Endothelial cell (in vitro differentiated cells): ENCODE measurements around the gene STMN3. TPM values are rescaled to one million over a fixed set of nuclear protein-coding genes. Genes with fewer than 3 reads are reported as not detected.
"Not testable (repeated sequence)": the region's sequence is repeated elsewhere in the genome, so short reads cannot be mapped to it uniquely, and the experiment has no call there.

ENCODE experiments used
- DNase-seq: peaks from one replicate; pipeline ENCODE4 v3.0.0; 2021; ENCODE audit warnings: low spot score
- H3K27ac Mint-ChIP-seq: one replicate; pipeline ENCODE4 v1.8.0; 2021; ENCODE audit warnings: mixed read lengths, inconsistent platforms; ENCODE audit not compliant: unreplicated experiment
- H3K27me3 Mint-ChIP-seq: one replicate; pipeline ENCODE4 v1.8.0; 2021; ENCODE audit warnings: mild to moderate bottlenecking, moderate library complexity, mixed read lengths, inconsistent platforms; ENCODE audit not compliant: unreplicated experiment
- H3K36me3 Mint-ChIP-seq: one replicate; pipeline ENCODE4 v1.8.0; 2021; ENCODE audit warnings: mild to moderate bottlenecking, low read depth, mixed read lengths, inconsistent platforms; ENCODE audit not compliant: unreplicated experiment
- H3K4me1 Mint-ChIP-seq: one replicate; pipeline ENCODE4 v1.8.0; 2021; ENCODE audit warnings: mild to moderate bottlenecking, mixed read lengths, inconsistent platforms; ENCODE audit not compliant: unreplicated experiment
- H3K4me3 Mint-ChIP-seq: one replicate; pipeline ENCODE4 v1.8.0; 2021; ENCODE audit warnings: mild to moderate bottlenecking, mixed read lengths, inconsistent platforms; ENCODE audit not compliant: unreplicated experiment
- H3K9me3 Mint-ChIP-seq: one replicate; pipeline ENCODE4 v1.8.0; 2021; ENCODE audit warnings: mixed read lengths, inconsistent platforms; ENCODE audit not compliant: unreplicated experiment
- total RNA-seq: library from RNA; stranded (reverse); fragmentation: NEBNext Ultra II Directional; extraction: Animal tissue kit (Norgen Biotek cat#: 25700); gene quantifications from one replicate; pipeline ENCODE4 v1.2.1, GENCODE V29; 2021; ENCODE audit not compliant: unreplicated experiment
- TF ChIP-seq, protein P1 (sequence below): fragments of 200-600 bp; sonication (generic); IDR thresholded peaks from one replicate; pipeline ENCODE4 v1.5.0; 2021; ENCODE audit warnings: antibody characterized with exemption; ENCODE audit not compliant: unreplicated experiment

STMN3 gene
- total RNA-seq, 1 donor from 2014 or later: 12.8 TPM

DNA sequence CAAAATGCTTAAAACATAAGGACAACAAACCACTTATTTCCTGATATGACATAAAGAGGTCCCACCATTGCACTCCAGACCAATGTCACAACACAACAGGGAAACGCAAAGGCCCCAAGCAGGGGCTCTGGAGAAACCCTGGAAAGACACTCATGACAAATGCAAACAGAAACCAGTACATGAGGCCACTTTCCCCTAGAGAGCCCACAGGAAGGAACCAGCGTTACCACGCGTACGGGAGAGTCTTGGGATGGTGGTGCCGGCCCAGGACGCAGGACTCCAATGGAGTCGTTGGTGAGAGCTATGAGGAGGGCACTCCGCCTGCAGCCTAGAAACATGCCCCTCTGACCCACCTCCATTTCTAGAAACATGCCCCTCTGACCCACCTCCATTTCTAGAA lies 46.5 kb downstream of the STMN3 start:
- Mint-ChIP-seq H3K4me3 (no peak overlapping the region), H3K27ac (peak overlapping the region; percentile 30), H3K4me1 (no peaks in the 10 kb centered on the region), H3K27me3 (peaks cover 9% of the 10 kb centered on the region), H3K9me3 (no peaks in the 10 kb centered on the region), H3K36me3 (peaks cover 10% of the 10 kb centered on the region)
- DNase-seq: no peak
- TF ChIP-seq, protein P1, sequence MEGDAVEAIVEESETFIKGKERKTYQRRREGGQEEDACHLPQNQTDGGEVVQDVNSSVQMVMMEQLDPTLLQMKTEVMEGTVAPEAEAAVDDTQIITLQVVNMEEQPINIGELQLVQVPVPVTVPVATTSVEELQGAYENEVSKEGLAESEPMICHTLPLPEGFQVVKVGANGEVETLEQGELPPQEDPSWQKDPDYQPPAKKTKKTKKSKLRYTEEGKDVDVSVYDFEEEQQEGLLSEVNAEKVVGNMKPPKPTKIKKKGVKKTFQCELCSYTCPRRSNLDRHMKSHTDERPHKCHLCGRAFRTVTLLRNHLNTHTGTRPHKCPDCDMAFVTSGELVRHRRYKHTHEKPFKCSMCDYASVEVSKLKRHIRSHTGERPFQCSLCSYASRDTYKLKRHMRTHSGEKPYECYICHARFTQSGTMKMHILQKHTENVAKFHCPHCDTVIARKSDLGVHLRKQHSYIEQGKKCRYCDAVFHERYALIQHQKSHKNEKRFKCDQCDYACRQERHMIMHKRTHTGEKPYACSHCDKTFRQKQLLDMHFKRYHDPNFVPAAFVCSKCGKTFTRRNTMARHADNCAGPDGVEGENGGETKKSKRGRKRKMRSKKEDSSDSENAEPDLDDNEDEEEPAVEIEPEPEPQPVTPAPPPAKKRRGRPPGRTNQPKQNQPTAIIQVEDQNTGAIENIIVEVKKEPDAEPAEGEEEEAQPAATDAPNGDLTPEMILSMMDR: no peak

DNA sequence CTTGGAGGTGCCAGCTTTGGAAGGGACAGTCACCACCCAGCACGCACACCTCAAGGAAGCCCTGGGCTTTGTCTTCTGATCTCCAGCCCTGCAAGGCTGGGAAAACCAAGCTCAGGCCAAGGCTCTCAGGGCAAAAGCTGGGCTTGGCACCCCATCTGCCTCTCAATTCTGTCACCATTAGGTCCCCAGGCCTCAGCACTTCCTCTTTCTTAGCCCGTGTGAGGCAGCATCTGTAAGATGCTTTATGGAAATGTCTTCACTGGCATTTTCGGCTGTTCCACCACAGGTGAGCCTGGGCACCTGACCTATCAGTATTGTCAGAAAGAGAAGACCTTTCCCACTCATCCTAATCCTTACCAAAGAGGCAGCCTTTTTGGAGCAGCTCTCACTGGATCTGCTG lies 50.9 kb downstream of the STMN3 start:
- TF ChIP-seq, protein P1: no peak
- Mint-ChIP-seq H3K27me3 (peaks cover 9% of the 10 kb centered on the region), H3K4me3 (no peak overlapping the region), H3K4me1 (no peaks in the 10 kb centered on the region), H3K36me3 (peaks cover 21% of the 10 kb centered on the region), H3K27ac (no peak overlapping the region), H3K9me3 (no peaks in the 10 kb centered on the region)
- DNase-seq: no peak

GRCh38 chr20:63601679-63602078 lies 51.5 kb downstream of the STMN3 start:
- H3K27ac Mint-ChIP-seq, H3K9me3 Mint-ChIP-seq, H3K4me3 Mint-ChIP-seq, H3K4me1 Mint-ChIP-seq, H3K27me3 Mint-ChIP-seq, DNase-seq: not testable (repeated sequence)
- peaks cover 21% of the 10 kb centered on the region for H3K36me3 Mint-ChIP-seq

- Mint-ChIP-seq H3K27ac (no peak overlapping the region), H3K36me3 (peaks cover 21% of the 10 kb centered on the region), H3K4me3 (peak overlapping the region; percentile 47), H3K9me3 (no peaks in the 10 kb centered on the region), H3K4me1 (no peaks in the 10 kb centered on the region), H3K27me3 (peaks cover 4% of the 10 kb centered on the region)
- DNase-seq: no peak
- TF ChIP-seq, protein P1: no peak
Measured at GRCh38 chr20:63599396-63600050, 53.7 kb downstream of the STMN3 start.

GRCh38 chr20:63598479-63599395 lies 54.5 kb downstream of the STMN3 start:
- TF ChIP-seq, protein P1: no peak
- H3K27me3 Mint-ChIP-seq: peaks cover 3% of the 10 kb centered on the region
- no peak overlapping the region for H3K27ac Mint-ChIP-seq
- no peaks in the 10 kb centered on the region for H3K9me3 Mint-ChIP-seq
- no peaks in the 10 kb centered on the region for H3K4me1 Mint-ChIP-seq
- H3K36me3 Mint-ChIP-seq: peaks cover 21% of the 10 kb centered on the region
- no peak for DNase-seq
- peak overlapping the region; percentile 51 for H3K4me3 Mint-ChIP-seq
